WTC11 (cell line): ENCODE data around the gene SUPT5H. TPM values are rescaled to one million over a fixed set of nuclear protein-coding genes. Genes with fewer than 3 reads are reported as not detected.

Source experiments
- ATAC-seq: fragments of 200-7000 bp; cut with Tn5 transposase; 2 replicates; pipeline ENCODE4 v1.10.0; 2021; ENCODE audit warnings: mild to moderate bottlenecking, moderate library complexity
- CTCF ChIA-PET: fragments of 300-600 bp; sonication (Branson Sonifier 250); formaldehyde crosslinking; loops from one replicate; lab custom pipeline; 2021; ENCODE audit warnings: antibody characterized with exemption; lab: Charles Lee
- POLR2A ChIA-PET: fragments of 350-600 bp; sonication (Branson Sonifier 250); formaldehyde crosslinking; loops from one replicate; lab custom pipeline; 2021; ENCODE audit warnings: antibody characterized with exemption; lab: Charles Lee
- DNase-seq: peaks from one replicate; pipeline ENCODE4 v3.0.0; 2021; ENCODE audit warnings: low spot score
- H3K27ac Mint-ChIP-seq: 2 replicates; pipeline ENCODE4 v1.8.0; 2021; ENCODE audit warnings: mixed read lengths
- H3K27me3 Mint-ChIP-seq: 2 replicates; pipeline ENCODE4 v1.8.0; 2021; ENCODE audit warnings: low read depth, mild to moderate bottlenecking, moderate library complexity, mixed read lengths
- H3K36me3 Mint-ChIP-seq: 2 replicates; pipeline ENCODE4 v1.8.0; 2021; ENCODE audit warnings: mixed read lengths
- H3K4me1 Mint-ChIP-seq: 2 replicates; pipeline ENCODE4 v1.8.0; 2022; ENCODE audit warnings: mixed read lengths
- H3K4me3 Mint-ChIP-seq: 2 replicates; pipeline ENCODE4 v1.8.0; 2021; ENCODE audit warnings: mild to moderate bottlenecking, moderate library complexity, mixed read lengths
- H3K9me3 Mint-ChIP-seq: 2 replicates; pipeline ENCODE4 v1.8.0; 2021; ENCODE audit warnings: mixed read lengths
- CREM ChIP-seq: sonication (generic); formaldehyde crosslinking; IDR thresholded peaks from 2 replicates; pipeline ENCODE4 v1.8.1; 2022; ENCODE audit warnings: mild to moderate bottlenecking, missing genetic modification reagents, moderate library complexity
- E2F1 ChIP-seq: sonication (generic); formaldehyde crosslinking; IDR thresholded peaks from 2 replicates; pipeline ENCODE4 v1.8.0; 2022; ENCODE audit warnings: mild to moderate bottlenecking, missing genetic modification reagents
- ELF4 ChIP-seq: sonication (generic); formaldehyde crosslinking; IDR thresholded peaks from 2 replicates; pipeline ENCODE4 v1.8.1; 2022; ENCODE audit warnings: low read depth, mild to moderate bottlenecking, moderate library complexity, missing genetic modification reagents
- ESRRA ChIP-seq: sonication (generic); formaldehyde crosslinking; IDR thresholded peaks from 2 replicates; pipeline ENCODE4 v1.8.1; 2022; ENCODE audit warnings: mild to moderate bottlenecking, missing genetic modification reagents, borderline replicate concordance
- FOXP1 ChIP-seq: sonication (generic); formaldehyde crosslinking; IDR thresholded peaks from 2 replicates; pipeline ENCODE4 v1.8.0; 2022; ENCODE audit warnings: missing genetic modification reagents, mild to moderate bottlenecking, moderate library complexity, borderline replicate concordance
- GABPB1 ChIP-seq: sonication (generic); formaldehyde crosslinking; IDR thresholded peaks from 2 replicates; pipeline ENCODE4 v1.8.1; 2023; ENCODE audit warnings: mild to moderate bottlenecking, missing genetic modification reagents
- GRHL2 ChIP-seq: fragments of 250-450 bp; sonication (Bioruptor Pico); IDR thresholded peaks from 2 replicates; pipeline ENCODE4 v1.8.0; 2022; ENCODE audit warnings: mild to moderate bottlenecking, moderate library complexity; ENCODE audit not compliant: insufficient replicate concordance, severe bottlenecking
- GTF2I ChIP-seq: fragments of 250-450 bp; sonication (Bioruptor Pico); conservative IDR thresholded peaks from 2 replicates; pipeline ENCODE4 v1.4.0; 2021; ENCODE audit warnings: mild to moderate bottlenecking
- HMGA2 ChIP-seq: fragments of 250-450 bp; sonication (Bioruptor Pico); IDR thresholded peaks from 2 replicates; pipeline ENCODE4 v1.4.0; 2021; ENCODE audit warnings: mild to moderate bottlenecking, moderate library complexity
- JAZF1 ChIP-seq: fragments of 250-450 bp; sonication (Bioruptor Pico); IDR thresholded peaks from 2 replicates; pipeline ENCODE4 v1.9.0; 2021; ENCODE audit warnings: moderate library complexity, mild to moderate bottlenecking, inconsistent platforms
- NR1H2 ChIP-seq: sonication (generic); formaldehyde crosslinking; IDR thresholded peaks from 2 replicates; pipeline ENCODE4 v1.9.0; 2021; ENCODE audit warnings: mild to moderate bottlenecking, moderate library complexity, missing genetic modification reagents
- RORB ChIP-seq: fragments of 250-450 bp; sonication (Bioruptor Pico); IDR thresholded peaks from 2 replicates; pipeline ENCODE4 v1.9.0; 2021; ENCODE audit warnings: mild to moderate bottlenecking
- SMAD3 ChIP-seq: sonication (generic); formaldehyde crosslinking; IDR thresholded peaks from 2 replicates; pipeline ENCODE4 v1.8.0; 2022; ENCODE audit warnings: missing genetic modification reagents, mild to moderate bottlenecking, borderline replicate concordance
- SP1 ChIP-seq: sonication (generic); formaldehyde crosslinking; conservative IDR thresholded peaks from 2 replicates; pipeline ENCODE4 v1.8.1; 2022; ENCODE audit warnings: missing genetic modification reagents
- ZBTB43 ChIP-seq: sonication (generic); formaldehyde crosslinking; IDR thresholded peaks from 2 replicates; pipeline ENCODE4 v1.8.1; 2023; ENCODE audit warnings: mild to moderate bottlenecking, missing genetic modification reagents
- ZNF317 ChIP-seq: sonication (generic); formaldehyde crosslinking; IDR thresholded peaks from 2 replicates; pipeline ENCODE4 v1.8.1; 2023; ENCODE audit warnings: low read depth, mild to moderate bottlenecking, moderate library complexity, missing genetic modification reagents, borderline replicate concordance
- ZNF671 ChIP-seq: fragments of 250-450 bp; sonication (Bioruptor Pico); IDR thresholded peaks from 2 replicates; pipeline ENCODE4 v1.8.0; 2021; ENCODE audit warnings: mild to moderate bottlenecking
- total RNA-seq: library from RNA; stranded (reverse); gene quantifications from 3 replicates; pipeline ENCODE4 v1.2.3, GENCODE V29; 2021
- TF ChIP-seq, protein P1 (sequence below): sonication (generic); formaldehyde crosslinking; IDR thresholded peaks from 2 replicates; pipeline ENCODE4 v1.8.1; 2023; ENCODE audit warnings: mild to moderate bottlenecking, missing genetic modification reagents, borderline replicate concordance
- TF ChIP-seq, protein P2 (sequence below): sonication (generic); formaldehyde crosslinking; IDR thresholded peaks from 2 replicates; pipeline ENCODE4 v1.8.1; 2022; ENCODE audit warnings: low read depth, missing genetic modification reagents, borderline replicate concordance
- TF ChIP-seq, protein P3 (sequence below): sonication (generic); formaldehyde crosslinking; conservative IDR thresholded peaks from 2 replicates; pipeline ENCODE4 v1.8.1; 2023; ENCODE audit warnings: mild to moderate bottlenecking, low read depth, missing genetic modification reagents, moderate library complexity
- TF ChIP-seq, protein P4 (sequence below): sonication (generic); formaldehyde crosslinking; IDR thresholded peaks from 2 replicates; pipeline ENCODE4 v1.8.1; 2023; ENCODE audit warnings: mild to moderate bottlenecking, missing genetic modification reagents, moderate library complexity

SUPT5H gene
- total RNA-seq, 1 experiment from 2014 or later, result 135 TPM

DNA sequence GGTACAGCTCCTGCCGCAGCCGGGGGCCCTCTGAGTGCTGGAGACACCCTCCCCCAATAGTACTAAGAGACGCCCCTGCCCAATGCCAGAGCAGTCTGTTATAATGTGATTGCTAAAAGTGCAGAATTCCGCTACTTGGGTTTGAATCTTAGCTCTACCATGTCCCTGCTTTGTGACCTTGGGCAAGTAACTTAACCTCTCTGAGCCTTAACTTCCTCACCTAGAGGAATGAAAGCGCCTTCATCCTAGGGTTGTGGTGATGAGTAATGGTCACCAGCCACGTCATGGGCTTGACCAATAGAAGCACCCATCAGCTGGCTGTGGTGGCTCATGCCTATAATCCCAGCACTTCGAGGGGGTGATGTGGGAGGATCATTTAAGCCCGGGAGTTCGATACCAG is 26.4 kb upstream of the SUPT5H start (continued):
- TF ChIP-seq, protein P1, sequence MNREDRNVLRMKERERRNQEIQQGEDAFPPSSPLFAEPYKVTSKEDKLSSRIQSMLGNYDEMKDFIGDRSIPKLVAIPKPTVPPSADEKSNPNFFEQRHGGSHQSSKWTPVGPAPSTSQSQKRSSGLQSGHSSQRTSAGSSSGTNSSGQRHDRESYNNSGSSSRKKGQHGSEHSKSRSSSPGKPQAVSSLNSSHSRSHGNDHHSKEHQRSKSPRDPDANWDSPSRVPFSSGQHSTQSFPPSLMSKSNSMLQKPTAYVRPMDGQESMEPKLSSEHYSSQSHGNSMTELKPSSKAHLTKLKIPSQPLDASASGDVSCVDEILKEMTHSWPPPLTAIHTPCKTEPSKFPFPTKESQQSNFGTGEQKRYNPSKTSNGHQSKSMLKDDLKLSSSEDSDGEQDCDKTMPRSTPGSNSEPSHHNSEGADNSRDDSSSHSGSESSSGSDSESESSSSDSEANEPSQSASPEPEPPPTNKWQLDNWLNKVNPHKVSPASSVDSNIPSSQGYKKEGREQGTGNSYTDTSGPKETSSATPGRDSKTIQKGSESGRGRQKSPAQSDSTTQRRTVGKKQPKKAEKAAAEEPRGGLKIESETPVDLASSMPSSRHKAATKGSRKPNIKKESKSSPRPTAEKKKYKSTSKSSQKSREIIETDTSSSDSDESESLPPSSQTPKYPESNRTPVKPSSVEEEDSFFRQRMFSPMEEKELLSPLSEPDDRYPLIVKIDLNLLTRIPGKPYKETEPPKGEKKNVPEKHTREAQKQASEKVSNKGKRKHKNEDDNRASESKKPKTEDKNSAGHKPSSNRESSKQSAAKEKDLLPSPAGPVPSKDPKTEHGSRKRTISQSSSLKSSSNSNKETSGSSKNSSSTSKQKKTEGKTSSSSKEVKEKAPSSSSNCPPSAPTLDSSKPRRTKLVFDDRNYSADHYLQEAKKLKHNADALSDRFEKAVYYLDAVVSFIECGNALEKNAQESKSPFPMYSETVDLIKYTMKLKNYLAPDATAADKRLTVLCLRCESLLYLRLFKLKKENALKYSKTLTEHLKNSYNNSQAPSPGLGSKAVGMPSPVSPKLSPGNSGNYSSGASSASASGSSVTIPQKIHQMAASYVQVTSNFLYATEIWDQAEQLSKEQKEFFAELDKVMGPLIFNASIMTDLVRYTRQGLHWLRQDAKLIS (CRISPR knock-in tag), result no peak
- no peak for TF ChIP-seq GABPB1
- no peak for TF ChIP-seq SMAD3
- no peak for TF ChIP-seq NR1H2 (CRISPR knock-in tag)
- TF ChIP-seq GRHL2 (CRISPR knock-in tag), result no peak
- TF ChIP-seq, protein P2, sequence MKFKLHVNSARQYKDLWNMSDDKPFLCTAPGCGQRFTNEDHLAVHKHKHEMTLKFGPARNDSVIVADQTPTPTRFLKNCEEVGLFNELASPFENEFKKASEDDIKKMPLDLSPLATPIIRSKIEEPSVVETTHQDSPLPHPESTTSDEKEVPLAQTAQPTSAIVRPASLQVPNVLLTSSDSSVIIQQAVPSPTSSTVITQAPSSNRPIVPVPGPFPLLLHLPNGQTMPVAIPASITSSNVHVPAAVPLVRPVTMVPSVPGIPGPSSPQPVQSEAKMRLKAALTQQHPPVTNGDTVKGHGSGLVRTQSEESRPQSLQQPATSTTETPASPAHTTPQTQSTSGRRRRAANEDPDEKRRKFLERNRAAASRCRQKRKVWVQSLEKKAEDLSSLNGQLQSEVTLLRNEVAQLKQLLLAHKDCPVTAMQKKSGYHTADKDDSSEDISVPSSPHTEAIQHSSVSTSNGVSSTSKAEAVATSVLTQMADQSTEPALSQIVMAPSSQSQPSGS (CRISPR knock-in tag), result no peak
- TF ChIP-seq, protein P3, sequence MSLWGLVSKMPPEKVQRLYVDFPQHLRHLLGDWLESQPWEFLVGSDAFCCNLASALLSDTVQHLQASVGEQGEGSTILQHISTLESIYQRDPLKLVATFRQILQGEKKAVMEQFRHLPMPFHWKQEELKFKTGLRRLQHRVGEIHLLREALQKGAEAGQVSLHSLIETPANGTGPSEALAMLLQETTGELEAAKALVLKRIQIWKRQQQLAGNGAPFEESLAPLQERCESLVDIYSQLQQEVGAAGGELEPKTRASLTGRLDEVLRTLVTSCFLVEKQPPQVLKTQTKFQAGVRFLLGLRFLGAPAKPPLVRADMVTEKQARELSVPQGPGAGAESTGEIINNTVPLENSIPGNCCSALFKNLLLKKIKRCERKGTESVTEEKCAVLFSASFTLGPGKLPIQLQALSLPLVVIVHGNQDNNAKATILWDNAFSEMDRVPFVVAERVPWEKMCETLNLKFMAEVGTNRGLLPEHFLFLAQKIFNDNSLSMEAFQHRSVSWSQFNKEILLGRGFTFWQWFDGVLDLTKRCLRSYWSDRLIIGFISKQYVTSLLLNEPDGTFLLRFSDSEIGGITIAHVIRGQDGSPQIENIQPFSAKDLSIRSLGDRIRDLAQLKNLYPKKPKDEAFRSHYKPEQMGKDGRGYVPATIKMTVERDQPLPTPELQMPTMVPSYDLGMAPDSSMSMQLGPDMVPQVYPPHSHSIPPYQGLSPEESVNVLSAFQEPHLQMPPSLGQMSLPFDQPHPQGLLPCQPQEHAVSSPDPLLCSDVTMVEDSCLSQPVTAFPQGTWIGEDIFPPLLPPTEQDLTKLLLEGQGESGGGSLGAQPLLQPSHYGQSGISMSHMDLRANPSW (CRISPR knock-in tag), result no peak
- no peak for TF ChIP-seq RORB (CRISPR knock-in tag)
- TF ChIP-seq HMGA2 (CRISPR knock-in tag), result no peak
- TF ChIP-seq ZNF317 (CRISPR knock-in tag), result no peak
- no peak for TF ChIP-seq JAZF1 (CRISPR knock-in tag)
- TF ChIP-seq ZNF671, result no peak
- TF ChIP-seq ELF4 (CRISPR knock-in tag), result no peak

- H3K4me3 Mint-ChIP-seq, result no peak overlapping the region
- peaks cover 40% of the 10 kb centered on the region for H3K36me3 Mint-ChIP-seq
- H3K4me1 Mint-ChIP-seq, result no peaks in the 10 kb centered on the region; the same call in 1 of the 2 replicates
- ATAC-seq (no peak), DNase-seq (no peak)
- H3K27me3 Mint-ChIP-seq, result no peaks in the 10 kb centered on the region
- H3K9me3 Mint-ChIP-seq, result no peaks in the 10 kb centered on the region
- no peak overlapping the region for H3K27ac Mint-ChIP-seq
- CTCF ChIA-PET, result interaction anchor here (1.3 to 2.1 kb wide), 2 partner anchors 23 to 53 kb away, joined by 5 to 7 read pairs; no protein-coding TSS in a partner anchor
- POLR2A ChIA-PET, result interaction anchor here (1.7 to 2.1 kb wide), 2 partner anchors 15 to 20 kb away, joined by 4 to 8 read pairs; partner anchors contain the start of gene RPS16
- TF ChIP-seq E2F1 (CRISPR knock-in tag) (no peak), GTF2I (CRISPR knock-in tag) (no peak), SP1 (CRISPR knock-in tag) (no peak), JAZF1 (CRISPR knock-in tag) (no peak), CREM (no peak), ELF4 (CRISPR knock-in tag) (no peak), ESRRA (CRISPR knock-in tag) (no peak), ZBTB43 (CRISPR knock-in tag) (no peak), FOXP1 (CRISPR knock-in tag) (no peak)
- TF ChIP-seq, protein P4, sequence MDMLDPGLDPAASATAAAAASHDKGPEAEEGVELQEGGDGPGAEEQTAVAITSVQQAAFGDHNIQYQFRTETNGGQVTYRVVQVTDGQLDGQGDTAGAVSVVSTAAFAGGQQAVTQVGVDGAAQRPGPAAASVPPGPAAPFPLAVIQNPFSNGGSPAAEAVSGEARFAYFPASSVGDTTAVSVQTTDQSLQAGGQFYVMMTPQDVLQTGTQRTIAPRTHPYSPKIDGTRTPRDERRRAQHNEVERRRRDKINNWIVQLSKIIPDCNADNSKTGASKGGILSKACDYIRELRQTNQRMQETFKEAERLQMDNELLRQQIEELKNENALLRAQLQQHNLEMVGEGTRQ (CRISPR knock-in tag), result no peak
Observed at GRCh38 chr19:39420769-39421168, 24.6 kb upstream of the SUPT5H start.
